ENCODE results near the gene SGSM1.

DNA sequence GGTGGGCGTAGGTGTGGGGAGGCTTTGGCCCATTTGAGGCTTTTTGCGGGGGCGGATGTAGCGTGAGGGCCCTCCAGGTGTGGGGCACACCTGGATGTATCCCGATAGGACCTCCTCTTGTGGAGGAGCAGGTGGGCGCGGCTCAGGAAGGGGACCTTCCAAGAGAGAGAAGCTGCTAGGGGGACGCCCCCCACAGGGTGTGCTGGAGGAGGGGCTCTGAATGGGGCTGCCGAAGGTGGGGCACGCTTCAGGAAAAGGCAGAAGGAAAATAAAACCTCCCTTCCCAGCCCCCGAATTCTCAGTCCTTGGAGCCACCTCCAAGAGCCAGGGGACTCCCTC lies 621 bp downstream of the SGSM1 start:
- TF ChIP-seq, protein P1, sequence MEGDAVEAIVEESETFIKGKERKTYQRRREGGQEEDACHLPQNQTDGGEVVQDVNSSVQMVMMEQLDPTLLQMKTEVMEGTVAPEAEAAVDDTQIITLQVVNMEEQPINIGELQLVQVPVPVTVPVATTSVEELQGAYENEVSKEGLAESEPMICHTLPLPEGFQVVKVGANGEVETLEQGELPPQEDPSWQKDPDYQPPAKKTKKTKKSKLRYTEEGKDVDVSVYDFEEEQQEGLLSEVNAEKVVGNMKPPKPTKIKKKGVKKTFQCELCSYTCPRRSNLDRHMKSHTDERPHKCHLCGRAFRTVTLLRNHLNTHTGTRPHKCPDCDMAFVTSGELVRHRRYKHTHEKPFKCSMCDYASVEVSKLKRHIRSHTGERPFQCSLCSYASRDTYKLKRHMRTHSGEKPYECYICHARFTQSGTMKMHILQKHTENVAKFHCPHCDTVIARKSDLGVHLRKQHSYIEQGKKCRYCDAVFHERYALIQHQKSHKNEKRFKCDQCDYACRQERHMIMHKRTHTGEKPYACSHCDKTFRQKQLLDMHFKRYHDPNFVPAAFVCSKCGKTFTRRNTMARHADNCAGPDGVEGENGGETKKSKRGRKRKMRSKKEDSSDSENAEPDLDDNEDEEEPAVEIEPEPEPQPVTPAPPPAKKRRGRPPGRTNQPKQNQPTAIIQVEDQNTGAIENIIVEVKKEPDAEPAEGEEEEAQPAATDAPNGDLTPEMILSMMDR (IDR thresholded peaks at IDR 0.05): no peak
- TF ChIP-seq POLR2A (IDR thresholded peaks at IDR 0.05): no peak
